SK-N-SH treated with all-trans-retinoic acid at 6 μM for 48 hours (cell line): ENCODE measurements around the gene TJP3.

Experiments
- PATZ1 ChIP-seq: fragments of 250-450 bp; sonication (Bioruptor Pico); IDR thresholded peaks from 2 replicates; pipeline ENCODE4 v1.8.0; 2020; ENCODE audit warnings: mild to moderate bottlenecking, moderate library complexity, borderline replicate concordance
- POU6F1 ChIP-seq: fragments of 250-450 bp; sonication (Bioruptor Pico); IDR thresholded peaks from 2 replicates; pipeline ENCODE4 v1.8.0; 2021; ENCODE audit warnings: low read depth, mild to moderate bottlenecking, moderate library complexity, borderline replicate concordance
- ZFP30 ChIP-seq: fragments of 450-650 bp; formaldehyde crosslinking; IDR thresholded peaks from 2 replicates; pipeline ENCODE4 v1.5.0; 2022; ENCODE audit warnings: mild to moderate bottlenecking, moderate library complexity
- ZNF565 ChIP-seq: fragments of 450-650 bp; formaldehyde crosslinking; conservative IDR thresholded peaks from 2 replicates; pipeline ENCODE4 v1.5.0; 2020; ENCODE audit warnings: low read depth, mild to moderate bottlenecking, moderate library complexity

DNA sequence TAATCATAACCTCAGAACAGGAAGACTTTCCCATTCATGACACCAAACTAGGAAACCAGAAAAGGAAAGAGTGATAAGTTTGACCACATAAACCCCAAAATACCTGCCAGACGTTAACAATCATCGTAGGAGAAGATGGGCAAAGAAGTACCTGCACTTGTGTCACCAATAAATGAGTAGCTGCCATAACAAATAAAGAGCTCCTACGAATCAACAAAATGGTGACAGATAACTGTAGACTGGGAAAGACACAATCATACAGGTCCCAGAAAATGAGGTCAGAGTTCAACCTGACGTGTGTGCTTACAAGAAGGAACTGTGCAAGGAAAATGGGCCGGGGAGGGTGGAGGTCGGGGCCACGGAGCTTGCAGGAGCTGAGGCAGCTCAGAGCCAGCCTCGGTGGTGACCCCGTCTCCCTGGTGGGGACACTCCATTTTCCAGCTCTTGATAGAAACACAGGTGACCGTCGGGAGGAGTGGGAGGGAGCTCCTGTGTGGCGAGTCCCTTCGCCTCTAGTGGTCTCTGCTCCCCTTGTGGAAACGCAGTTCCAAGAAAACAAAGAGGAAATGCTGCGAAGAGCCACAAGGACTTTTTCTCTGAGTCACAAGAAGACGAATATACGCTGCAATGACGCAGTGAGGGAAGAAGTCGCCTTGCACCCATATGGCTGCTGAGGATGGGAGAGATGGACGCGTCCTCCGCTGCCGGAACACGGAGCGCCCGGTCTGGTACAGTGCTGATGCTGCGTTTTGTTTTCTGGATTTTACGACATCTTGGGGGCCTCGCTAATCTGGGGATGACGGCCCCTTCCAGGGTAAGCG, 17.4 kb upstream of the TJP3 start:
- TF ChIP-seq ZFP30 (CRISPR knock-in tag) (no peak), POU6F1 (CRISPR knock-in tag) (no peak), ZNF565 (CRISPR knock-in tag) (no peak), PATZ1 (no peak)
